GM12874 (cell line): ENCODE results near the gene NKX2-4.

Experiments used
- CTCF ChIP-seq: IDR thresholded peaks from 2 replicates; pipeline ENCODE4 v1.5.1; 2011; ENCODE audit warnings: low read depth, mild to moderate bottlenecking, control low read depth, low read length, moderate library complexity; ENCODE audit not compliant: insufficient read depth

Gene NKX2-4

DNA sequence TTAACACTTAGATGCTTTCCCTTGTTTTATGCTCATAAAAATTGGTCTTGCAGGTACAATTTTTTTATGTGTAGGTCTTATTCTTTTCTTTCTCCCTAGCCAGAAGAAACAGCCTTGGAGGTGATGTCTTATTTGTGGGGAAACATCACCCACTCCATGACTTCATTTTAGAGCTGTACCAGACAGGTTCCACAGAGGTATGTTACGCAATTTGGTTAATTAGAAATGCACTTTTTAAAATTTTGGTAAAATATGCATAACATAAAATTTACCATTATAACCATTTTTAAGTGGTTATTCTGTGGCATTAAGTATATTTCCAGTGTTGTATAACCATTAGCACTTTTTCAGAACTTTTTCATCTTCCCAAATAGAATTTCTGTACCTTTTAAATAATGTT is 41.3 kb downstream of the NKX2-4 start:
- no peak for TF ChIP-seq CTCF

DNA sequence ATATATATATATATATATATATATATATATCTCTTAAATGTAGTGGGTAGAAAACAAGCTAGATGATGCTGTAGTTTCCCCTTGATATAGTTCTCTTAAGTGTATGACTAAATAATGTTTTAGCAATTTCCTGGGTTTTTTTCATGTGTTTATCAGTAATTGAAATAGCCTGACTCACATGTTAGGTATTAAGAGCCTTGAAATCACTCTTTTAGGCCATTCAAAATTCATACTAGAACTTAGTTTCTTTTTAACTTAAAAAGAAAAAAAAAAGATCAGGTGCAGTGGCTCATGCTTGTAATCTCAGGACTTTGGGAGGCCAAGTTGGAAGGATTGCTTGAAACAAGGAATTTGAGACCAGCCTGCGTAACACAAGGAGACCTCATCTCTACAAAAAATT is 44.1 kb downstream of the NKX2-4 start:
- TF ChIP-seq CTCF = no peak

DNA sequence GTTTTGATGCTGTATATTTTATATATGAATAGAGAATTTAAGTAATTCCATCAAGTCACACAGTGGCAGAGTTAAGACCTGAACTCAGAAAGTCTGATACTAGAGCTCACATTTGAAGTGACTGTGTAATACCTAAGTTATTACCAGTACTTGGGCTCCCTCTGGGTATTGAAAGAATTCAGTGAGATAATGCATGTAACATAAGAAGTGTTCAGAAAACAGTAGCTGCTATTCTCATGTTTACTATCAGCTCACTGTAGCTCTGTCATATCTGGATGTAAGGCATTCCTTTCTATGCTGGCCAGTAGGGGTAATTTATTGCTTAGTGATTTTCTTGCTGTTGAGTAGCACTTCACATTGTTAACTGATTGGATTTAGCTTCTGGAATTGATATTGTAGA is 44.6 kb downstream of the NKX2-4 start:
- TF ChIP-seq CTCF = no peak
